Measurements from ENCODE around the gene EML3. TPM values are rescaled to one million over a fixed set of nuclear protein-coding genes. Genes with fewer than 3 reads are reported as not detected.
"Not testable (repeated sequence)": the region's sequence is repeated elsewhere in the genome, so short reads cannot be mapped to it uniquely, and the experiment has no call there.

EML3 gene
- total and polyA plus RNA-seq, 11 donors = 8.8 to 40.9 (median 15.3) TPM

- peak overlapping the region in 6 of 12 donors; percentile 15 to 54 (median 28) for H3K27ac ChIP-seq
- no peaks in the 10 kb centered on the region for H3K9me3 ChIP-seq
- H3K4me3 ChIP-seq = no peak overlapping the region
- H3K4me1 ChIP-seq = peaks cover 7 to 43% (median 28%) of the 10 kb centered on the region in 12 donors
- no peaks in the 10 kb centered on the region for H3K27me3 ChIP-seq
- 77 to 92% (median 87%) methylated on average over 1 of the region's 1 CpG for whole genome bisulfite sequencing, 4 donors
- H3K36me3 ChIP-seq = peaks cover 0 to 82% (median 76%) of the 10 kb centered on the region in 9 donors
- DNase-seq = peak in 1 of 5 donors; percentile 14
- TF ChIP-seq POLR2A (IDR thresholded peaks at IDR 0.05) (no peak), CTCF (IDR thresholded peaks at IDR 0.05) (no peak)
- ATAC-seq = no peak
- intact Hi-C loops (cut with DNase I) = no loop called here
Observed at GRCh38 chr11:62569611-62570010, 43.0 kb downstream of the EML3 start.

- Histone ChIP-seq H3K4me1 (peaks cover 1 to 29% (median 17%) of the 10 kb centered on the region in 12 donors), H3K4me3 (no peak overlapping the region), H3K36me3 (peaks cover 0 to 100% (median 96%) of the 10 kb centered on the region in 9 donors), H3K9me3 (no peaks in the 10 kb centered on the region), H3K27me3 (no peaks in the 10 kb centered on the region), H3K27ac (no peak overlapping the region)
- DNase-seq (no peak), ATAC-seq (peak in 1 of 4 donors; percentile 12)
- TF ChIP-seq POLR2A (IDR thresholded peaks at IDR 0.05) (no peak), CTCF (IDR thresholded peaks at IDR 0.05) (no peak)
- intact Hi-C loops (cut with DNase I) = no loop called here
- WGBS, 4 donors = 86 to 95% (median 91%) methylated on average over 8 of the region's 8 CpGs
Observed at GRCh38 chr11:62567018-62567633, 45.4 kb downstream of the EML3 start.

- no peaks in the 10 kb centered on the region for H3K9me3 ChIP-seq
- 92 to 95% (median 94%) methylated on average over 8 of the region's 8 CpGs for WGBS, 4 donors
- peaks cover 0 to 20% (median 12%) of the 10 kb centered on the region in 12 donors for H3K4me1 ChIP-seq
- H3K36me3 ChIP-seq = peaks cover 0 to 100% (median 96%) of the 10 kb centered on the region in 9 donors
- H3K27ac ChIP-seq = no peak overlapping the region
- no peak for ATAC-seq
- H3K27me3 ChIP-seq = no peaks in the 10 kb centered on the region
- no peak overlapping the region for H3K4me3 ChIP-seq
- DNase-seq = no peak
- no peak for TF ChIP-seq CTCF (IDR thresholded peaks at IDR 0.05)
- no peak for TF ChIP-seq POLR2A (IDR thresholded peaks at IDR 0.05)
- intact Hi-C loops (cut with DNase I) = no loop called here
Observed at GRCh38 chr11:62566247-62566646, 46.3 kb downstream of the EML3 start.

GRCh38 chr11:62565100-62565802 lies 47.3 kb downstream of the EML3 start:
- intact Hi-C loops (cut with DNase I) = no loop called here
- no peak for DNase-seq
- TF ChIP-seq CTCF (IDR thresholded peaks at IDR 0.05) = no peak
- no peak for TF ChIP-seq POLR2A (IDR thresholded peaks at IDR 0.05)
- no peak for ATAC-seq
- peaks cover 0 to 98% (median 92%) of the 10 kb centered on the region in 9 donors for H3K36me3 ChIP-seq
- peaks cover 0 to 25% (median 15%) of the 10 kb centered on the region in 12 donors for H3K4me1 ChIP-seq
- H3K4me3 ChIP-seq = no peak overlapping the region
- H3K9me3 ChIP-seq = no peaks in the 10 kb centered on the region
- WGBS, 4 donors = 68 to 80% (median 72%) methylated on average over 5 of the region's 5 CpGs
- H3K27ac ChIP-seq = no peak overlapping the region
- no peaks in the 10 kb centered on the region for H3K27me3 ChIP-seq

GRCh38 chr11:62561677-62562230 lies 50.8 kb downstream of the EML3 start:
- H3K4me1 ChIP-seq = peaks cover 0 to 41% (median 22%) of the 10 kb centered on the region in 12 donors
- WGBS, 4 donors = 70 to 74% (median 72%) methylated on average over 3 of the region's 3 CpGs

More at GRCh38 chr11:62561677-62562230, 50.8 kb downstream of the EML3 start:
- not testable (repeated sequence) for H3K9me3 ChIP-seq, ATAC-seq, H3K27me3 ChIP-seq, H3K4me3 ChIP-seq, DNase-seq
- H3K36me3 ChIP-seq = peaks cover 0 to 88% (median 85%) of the 10 kb centered on the region in 9 donors
- intact Hi-C loops (cut with DNase I) = loop anchor here in 7 of 10 donors (2.0 to 5.0 kb wide), 8 partner anchors 15 to 169 kb away; partner anchors contain the start of gene AHNAK (in 1 of the 7)
- H3K27ac ChIP-seq = peak overlapping the region in 1 of 12 donors; percentile 86
